T-helper 1 cell treated with Interleukin-12 subunit alpha and Interleukin-12 subunit beta and Interleukin-4 antibody, amounts not matched to agents 30 μg/mL and 1 μg/mL, for 36 hours (primary cell): ENCODE data around the gene ARHGAP26.
A peak's percentile ranks its signal among the peaks of the same experiment; 100 is the strongest.
"Not testable (repeated sequence)": the region's sequence is repeated elsewhere in the genome, so short reads cannot be mapped to it uniquely, and the experiment has no call there.

Source experiments
- H3K27ac Mint-ChIP-seq: one replicate; pipeline ENCODE4 v1.8.0; 2021; ENCODE audit warnings: mild to moderate bottlenecking, mixed read lengths
- H3K27me3 Mint-ChIP-seq: one replicate; pipeline ENCODE4 v1.8.0; 2021; ENCODE audit warnings: low read depth, mixed read lengths
- H3K36me3 Mint-ChIP-seq: one replicate; pipeline ENCODE4 v1.8.0; 2021; ENCODE audit warnings: low read depth, mixed read lengths
- H3K4me1 Mint-ChIP-seq: one replicate; pipeline ENCODE4 v1.8.0; 2021; ENCODE audit warnings: low read depth, mixed read lengths
- H3K4me3 Mint-ChIP-seq: one replicate; pipeline ENCODE4 v1.8.0; 2021; ENCODE audit warnings: mild to moderate bottlenecking, moderate library complexity, mixed read lengths
- H3K9me3 Mint-ChIP-seq: one replicate; pipeline ENCODE4 v1.8.0; 2021; ENCODE audit warnings: mixed read lengths

The ARHGAP26 gene

DNA sequence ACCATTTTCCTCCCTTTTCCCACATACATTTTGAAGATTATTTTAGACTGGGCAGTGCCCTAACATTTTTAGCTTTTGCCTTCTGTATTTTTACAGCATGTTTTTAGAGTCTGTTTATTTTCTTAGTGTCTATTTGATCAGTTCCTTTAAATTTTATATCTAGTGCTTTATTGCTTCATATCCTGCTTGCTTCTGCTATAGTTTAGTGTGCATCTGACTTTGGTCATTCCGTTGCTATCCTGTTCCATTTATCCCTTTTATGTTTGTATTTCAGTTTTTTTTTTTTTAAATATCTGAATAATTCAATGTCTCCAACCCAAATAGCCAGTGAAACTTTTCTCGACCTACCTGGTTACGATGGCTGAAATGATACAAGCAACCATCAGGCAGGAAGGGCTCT lies 203.8 kb downstream of the ARHGAP26 start:
- Mint-ChIP-seq H3K27ac (no peak overlapping the region), H3K9me3 (peaks cover 5% of the 10 kb centered on the region), H3K27me3 (no peaks in the 10 kb centered on the region), H3K4me3 (no peak overlapping the region), H3K4me1 (peaks cover 65% of the 10 kb centered on the region), H3K36me3 (peaks cover 15% of the 10 kb centered on the region)

DNA sequence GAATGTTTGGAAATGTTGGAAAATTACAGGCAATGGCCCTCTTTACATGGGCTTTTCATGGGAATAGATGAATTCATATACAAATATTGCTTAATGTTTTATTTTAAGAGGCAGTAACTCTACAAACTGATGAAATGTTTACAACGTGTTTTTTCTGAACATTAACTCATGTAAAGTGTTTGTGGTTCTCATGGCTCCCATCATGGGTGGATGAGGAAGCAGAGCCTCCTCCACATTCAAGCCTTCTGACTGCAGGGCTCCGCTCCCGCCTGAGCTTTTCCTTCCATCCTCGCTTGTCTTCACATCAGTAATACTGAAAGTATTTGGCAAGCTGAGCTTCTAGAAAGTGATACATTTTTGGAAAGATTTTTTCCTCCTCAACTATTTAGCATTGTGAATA lies 204.2 kb downstream of the ARHGAP26 start:
- H3K27me3 Mint-ChIP-seq: no peaks in the 10 kb centered on the region
- peaks cover 65% of the 10 kb centered on the region for H3K4me1 Mint-ChIP-seq
- H3K4me3 Mint-ChIP-seq: no peak overlapping the region
- H3K9me3 Mint-ChIP-seq: peaks cover 5% of the 10 kb centered on the region
- peaks cover 13% of the 10 kb centered on the region for H3K36me3 Mint-ChIP-seq
- H3K27ac Mint-ChIP-seq: no peak overlapping the region

DNA sequence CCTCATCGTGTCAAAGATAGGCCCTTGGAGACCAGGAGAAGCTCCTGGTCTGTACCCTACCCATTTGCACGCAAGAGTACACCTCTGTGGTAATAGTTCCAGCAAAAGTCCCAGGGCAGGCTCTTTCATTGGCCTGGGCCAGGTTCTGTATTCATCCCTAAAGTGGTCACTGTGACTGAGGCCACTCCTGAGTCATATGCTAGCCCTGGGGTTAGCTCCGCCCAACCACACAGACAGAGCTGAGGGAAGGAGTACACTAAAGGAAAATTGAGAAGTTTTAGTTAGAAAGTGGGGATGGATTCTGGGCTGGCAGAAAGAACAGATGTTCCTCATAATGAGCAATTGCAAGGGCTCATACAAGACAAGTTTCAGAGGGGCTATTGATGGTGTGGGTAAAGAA lies 206.7 kb downstream of the ARHGAP26 start:
- peaks cover 63% of the 10 kb centered on the region for H3K4me1 Mint-ChIP-seq

DNA sequence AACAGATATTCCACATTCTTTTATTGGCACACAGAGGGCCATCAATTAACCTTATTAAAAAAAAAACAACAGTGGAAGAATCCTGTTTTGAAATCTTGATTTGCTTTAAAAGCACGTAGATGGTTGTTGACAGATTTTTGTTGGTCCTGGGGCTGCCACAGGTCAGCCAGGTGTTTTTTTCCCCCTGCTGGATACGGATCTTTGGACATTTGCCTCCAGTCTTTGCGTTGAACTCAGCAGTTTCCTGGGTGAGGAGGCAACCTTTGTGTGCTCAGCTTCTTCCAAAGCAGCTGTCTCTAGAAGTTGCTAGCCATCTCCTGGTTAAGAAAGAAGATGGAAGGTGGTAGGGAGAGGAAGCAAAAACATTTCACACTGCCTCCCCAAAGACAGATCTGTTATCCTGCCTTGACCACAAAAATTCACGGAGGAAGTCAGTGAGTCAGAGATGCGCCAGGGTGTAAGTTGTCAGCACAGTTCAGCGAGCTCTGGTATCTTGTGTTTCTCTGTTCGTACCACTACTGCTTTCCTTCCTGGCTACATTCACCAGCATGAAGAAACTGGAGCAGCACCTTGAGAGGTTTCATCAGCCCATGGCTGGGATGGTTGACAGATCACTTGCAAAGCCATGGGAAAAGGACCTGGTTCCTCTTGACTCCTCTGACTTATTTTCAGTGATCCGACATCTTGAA lies 207.3 kb downstream of the ARHGAP26 start:
- H3K36me3 Mint-ChIP-seq: peaks cover 11% of the 10 kb centered on the region
- peak overlapping the region; percentile 92 for H3K27ac Mint-ChIP-seq
- H3K4me3 Mint-ChIP-seq: peak overlapping the region; percentile 61
- H3K4me1 Mint-ChIP-seq: peaks cover 67% of the 10 kb centered on the region
- peaks cover 5% of the 10 kb centered on the region for H3K9me3 Mint-ChIP-seq
- no peaks in the 10 kb centered on the region for H3K27me3 Mint-ChIP-seq

More for the DNA sequence above, 206.7 kb downstream of the ARHGAP26 start:
- Mint-ChIP-seq H3K9me3 (peaks cover 5% of the 10 kb centered on the region), H3K36me3 (peaks cover 12% of the 10 kb centered on the region), H3K4me3 (no peak overlapping the region), H3K27me3 (no peaks in the 10 kb centered on the region), H3K27ac (peak overlapping the region; percentile 92)

DNA sequence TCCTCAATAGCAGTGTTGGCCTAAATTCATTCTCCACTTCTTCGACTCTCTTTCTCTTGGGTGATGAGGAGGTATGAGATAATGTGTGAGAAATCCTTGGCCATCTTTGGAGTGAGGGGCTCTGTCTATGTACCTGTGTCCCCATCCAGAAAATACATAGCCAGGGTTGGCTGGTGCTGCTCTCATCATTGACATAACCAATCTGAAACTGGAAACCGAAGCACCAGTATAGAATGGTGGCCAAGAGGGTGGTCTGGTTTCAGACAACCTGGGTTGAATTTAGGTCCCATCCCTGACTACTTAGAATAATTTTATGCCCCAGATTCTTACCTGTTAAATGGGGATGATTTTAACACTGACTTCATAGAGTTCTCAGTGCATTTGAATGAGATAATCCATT lies 208.1 kb downstream of the ARHGAP26 start:
- peak overlapping the region; percentile 9 for H3K4me3 Mint-ChIP-seq

DNA sequence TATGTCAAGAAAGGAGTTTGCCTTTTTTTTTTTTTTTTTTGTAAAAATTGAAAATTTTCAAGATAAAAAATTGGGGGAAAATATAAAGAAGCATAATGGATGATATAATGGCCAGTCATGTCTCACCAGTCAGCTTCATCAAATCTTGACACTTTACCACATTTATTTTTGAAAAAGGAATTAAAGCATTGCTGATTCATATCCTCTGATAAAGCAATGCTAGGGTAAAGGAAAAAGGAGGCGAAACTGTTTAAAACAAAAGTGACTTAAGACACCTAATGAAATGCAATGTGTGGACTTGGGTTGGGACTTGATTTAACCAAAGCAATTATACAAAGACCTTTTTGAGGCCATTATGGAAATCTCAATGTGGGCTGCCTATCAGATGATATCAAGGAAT lies 208.5 kb downstream of the ARHGAP26 start:
- peaks cover 9% of the 10 kb centered on the region for H3K36me3 Mint-ChIP-seq
- peaks cover 63% of the 10 kb centered on the region for H3K4me1 Mint-ChIP-seq
- H3K27me3 Mint-ChIP-seq: no peaks in the 10 kb centered on the region
- peak overlapping the region; percentile 92 for H3K27ac Mint-ChIP-seq
- H3K9me3 Mint-ChIP-seq: peaks cover 5% of the 10 kb centered on the region
- no peak overlapping the region for H3K4me3 Mint-ChIP-seq

More for the DNA sequence above, 208.1 kb downstream of the ARHGAP26 start:
- H3K4me1 Mint-ChIP-seq: peaks cover 64% of the 10 kb centered on the region
- H3K27me3 Mint-ChIP-seq: no peaks in the 10 kb centered on the region
- H3K36me3 Mint-ChIP-seq: peaks cover 9% of the 10 kb centered on the region
- peaks cover 5% of the 10 kb centered on the region for H3K9me3 Mint-ChIP-seq
- peak overlapping the region; percentile 92 for H3K27ac Mint-ChIP-seq

DNA sequence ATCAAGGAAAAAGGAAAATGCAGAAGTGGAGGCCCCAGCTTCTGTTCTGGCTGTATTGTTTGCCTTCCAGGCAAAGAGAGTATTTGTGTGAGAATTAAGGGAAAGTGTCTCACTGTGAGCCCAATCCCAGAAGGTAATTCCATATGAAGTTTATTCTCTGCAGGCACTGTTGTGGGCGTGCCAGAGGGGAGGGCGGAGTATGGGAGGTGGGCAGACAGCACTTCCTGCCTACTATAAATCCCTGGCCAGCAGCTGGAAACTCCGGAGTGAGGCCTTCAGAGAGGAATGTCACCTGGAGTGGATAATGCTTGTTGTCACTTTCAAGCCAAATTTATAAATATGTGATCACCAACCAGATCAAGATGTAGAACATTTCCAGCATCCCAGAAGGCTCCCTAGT lies 209.5 kb downstream of the ARHGAP26 start:
- H3K4me1 Mint-ChIP-seq: peaks cover 69% of the 10 kb centered on the region
- no peaks in the 10 kb centered on the region for H3K27me3 Mint-ChIP-seq
- H3K4me3 Mint-ChIP-seq: no peak overlapping the region
- H3K9me3 Mint-ChIP-seq: peaks cover 3% of the 10 kb centered on the region
- no peak overlapping the region for H3K27ac Mint-ChIP-seq
- H3K36me3 Mint-ChIP-seq: peaks cover 9% of the 10 kb centered on the region

DNA sequence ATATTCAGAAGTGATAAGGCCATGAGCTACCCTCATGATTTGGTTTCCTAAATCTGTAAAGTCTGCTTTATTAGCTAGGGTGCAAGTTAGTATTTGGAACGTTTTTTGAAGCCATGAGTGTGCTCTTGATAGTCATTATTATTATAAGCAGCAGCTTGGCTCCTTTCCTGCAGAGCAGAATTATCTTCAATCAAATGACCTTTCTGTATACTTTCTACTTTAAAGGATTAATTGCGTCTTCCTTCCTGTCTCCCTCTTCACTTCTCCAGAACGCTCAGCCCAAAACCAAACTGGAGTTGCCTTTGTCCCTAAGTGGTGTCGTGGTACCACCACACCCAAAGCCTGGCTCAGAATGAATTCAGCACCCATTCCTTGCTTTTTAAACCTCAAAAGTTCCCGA lies 211.3 kb downstream of the ARHGAP26 start:
- Mint-ChIP-seq H3K36me3 (peaks cover 12% of the 10 kb centered on the region), H3K27ac (peak overlapping the region; percentile 81), H3K9me3 (peaks cover 3% of the 10 kb centered on the region), H3K4me1 (peaks cover 63% of the 10 kb centered on the region), H3K27me3 (no peaks in the 10 kb centered on the region), H3K4me3 (no peak overlapping the region)

DNA sequence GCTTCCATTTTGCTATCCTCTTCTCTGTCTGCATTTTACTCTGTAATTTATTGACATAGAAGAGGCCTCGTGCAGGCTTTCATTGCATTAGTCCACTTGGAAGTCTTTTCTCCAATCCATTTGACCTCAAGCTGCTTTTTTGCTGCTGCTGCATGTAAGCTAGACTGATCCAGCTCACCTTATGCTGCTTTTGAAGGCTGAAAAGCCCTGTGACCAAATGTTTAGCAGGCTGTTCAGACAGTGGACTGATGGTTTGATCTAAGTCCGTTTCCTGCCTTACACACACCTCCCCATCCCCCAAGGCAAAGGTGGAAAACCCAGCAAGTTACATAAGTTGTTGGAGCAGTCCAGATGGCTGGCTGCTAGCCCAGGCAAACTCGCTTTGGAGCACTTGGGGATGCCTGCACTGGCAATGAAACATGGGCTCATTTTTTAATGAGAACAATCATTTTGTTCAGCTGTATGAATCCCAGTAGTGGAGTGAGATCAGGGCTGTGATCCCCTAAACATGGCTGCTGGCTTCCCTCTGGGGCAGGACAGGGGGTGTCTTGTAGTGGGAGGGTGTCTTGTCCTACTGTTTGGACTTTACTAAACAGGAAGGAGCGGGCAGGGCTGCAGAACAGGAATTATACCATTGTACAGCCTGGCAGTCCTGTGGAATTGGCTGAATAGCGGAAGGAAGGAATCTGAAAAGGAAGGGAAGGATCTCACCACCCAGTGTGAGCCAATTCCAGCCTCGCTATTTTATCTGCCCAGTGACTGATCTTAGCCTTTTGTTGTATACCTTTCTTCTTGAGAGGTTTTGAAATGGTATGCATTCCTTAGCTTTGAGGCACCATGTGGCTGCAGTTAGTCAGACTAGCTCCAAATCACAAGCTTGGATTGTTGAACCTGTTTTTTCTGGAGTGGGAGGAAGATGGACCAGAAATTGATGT lies 212.0 kb downstream of the ARHGAP26 start:
- H3K36me3 Mint-ChIP-seq: peaks cover 16% of the 10 kb centered on the region
- H3K27ac Mint-ChIP-seq: peak overlapping the region; percentile 81
- H3K9me3 Mint-ChIP-seq: peaks cover 8% of the 10 kb centered on the region
- peaks cover 61% of the 10 kb centered on the region for H3K4me1 Mint-ChIP-seq
- H3K27me3 Mint-ChIP-seq: no peaks in the 10 kb centered on the region
- no peak overlapping the region for H3K4me3 Mint-ChIP-seq

DNA sequence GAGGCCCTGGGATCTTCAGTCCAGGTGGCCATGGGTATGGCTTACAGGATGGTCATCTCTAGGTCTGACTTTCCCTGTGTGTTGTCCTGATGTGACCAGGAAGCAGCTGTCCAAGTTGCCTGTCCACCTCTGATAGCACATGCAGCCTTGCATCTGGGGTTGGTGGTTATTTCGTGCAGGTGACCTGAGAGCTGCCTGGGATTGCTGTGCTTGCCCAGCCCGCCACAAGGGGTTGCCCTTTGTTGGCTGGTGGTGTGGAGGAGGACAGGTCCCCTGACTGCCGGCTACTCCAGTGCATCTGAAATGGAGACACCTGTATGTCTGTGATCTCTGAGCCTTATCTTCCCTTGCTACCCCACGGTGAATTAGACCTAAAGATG lies 212.6 kb downstream of the ARHGAP26 start:
- Mint-ChIP-seq H3K4me3 (no peak overlapping the region), H3K9me3 (peaks cover 8% of the 10 kb centered on the region), H3K4me1 (peaks cover 55% of the 10 kb centered on the region), H3K27me3 (no peaks in the 10 kb centered on the region), H3K36me3 (peaks cover 16% of the 10 kb centered on the region), H3K27ac (no peak overlapping the region)

DNA sequence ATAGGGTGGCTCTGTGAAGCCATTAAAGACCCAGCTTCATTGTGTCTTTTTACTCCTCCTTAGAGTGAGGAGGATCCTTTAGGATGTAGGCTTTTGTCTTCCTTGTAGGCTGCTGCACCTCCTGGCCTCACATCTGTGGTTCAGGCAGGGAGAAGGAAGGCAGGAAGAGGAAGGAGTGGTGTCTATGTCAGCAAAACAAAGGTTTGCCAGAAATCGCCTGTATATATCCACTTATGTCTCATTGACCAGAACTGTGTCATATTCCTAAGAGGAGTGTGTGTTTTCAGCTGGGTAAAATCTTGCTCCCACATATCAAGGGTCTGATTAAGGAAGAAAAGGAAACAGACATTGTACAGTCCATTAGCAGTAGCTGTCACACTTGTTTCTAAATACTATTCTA lies 213.8 kb downstream of the ARHGAP26 start:
- H3K4me3 Mint-ChIP-seq: no peak overlapping the region
- no peaks in the 10 kb centered on the region for H3K27me3 Mint-ChIP-seq
- peaks cover 17% of the 10 kb centered on the region for H3K9me3 Mint-ChIP-seq
- H3K4me1 Mint-ChIP-seq: peaks cover 51% of the 10 kb centered on the region
- peak overlapping the region; percentile 16 for H3K27ac Mint-ChIP-seq
- H3K36me3 Mint-ChIP-seq: peaks cover 24% of the 10 kb centered on the region

DNA sequence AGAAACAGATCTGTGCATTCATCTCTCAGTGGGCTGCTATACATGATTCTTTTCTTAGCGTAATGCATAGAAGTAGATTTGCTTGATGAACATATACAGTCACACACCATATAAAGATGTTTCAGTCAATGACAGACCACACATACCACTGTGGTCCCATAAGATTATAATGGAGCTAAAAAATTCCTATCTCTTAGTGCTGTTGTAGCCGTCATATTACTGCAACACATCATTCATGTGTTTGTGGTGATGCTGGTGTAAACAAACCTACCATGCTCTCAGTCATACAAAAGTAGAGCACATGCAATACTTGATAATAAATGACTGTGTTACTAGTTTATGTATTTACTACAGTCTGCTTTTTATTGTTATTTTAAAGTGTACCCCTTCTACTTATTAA lies 214.3 kb downstream of the ARHGAP26 start:
- no peak overlapping the region for H3K4me3 Mint-ChIP-seq
- H3K4me1 Mint-ChIP-seq: peaks cover 51% of the 10 kb centered on the region
- H3K36me3 Mint-ChIP-seq: peaks cover 27% of the 10 kb centered on the region
- no peak overlapping the region for H3K27ac Mint-ChIP-seq
- peaks cover 22% of the 10 kb centered on the region for H3K9me3 Mint-ChIP-seq
- no peaks in the 10 kb centered on the region for H3K27me3 Mint-ChIP-seq

DNA sequence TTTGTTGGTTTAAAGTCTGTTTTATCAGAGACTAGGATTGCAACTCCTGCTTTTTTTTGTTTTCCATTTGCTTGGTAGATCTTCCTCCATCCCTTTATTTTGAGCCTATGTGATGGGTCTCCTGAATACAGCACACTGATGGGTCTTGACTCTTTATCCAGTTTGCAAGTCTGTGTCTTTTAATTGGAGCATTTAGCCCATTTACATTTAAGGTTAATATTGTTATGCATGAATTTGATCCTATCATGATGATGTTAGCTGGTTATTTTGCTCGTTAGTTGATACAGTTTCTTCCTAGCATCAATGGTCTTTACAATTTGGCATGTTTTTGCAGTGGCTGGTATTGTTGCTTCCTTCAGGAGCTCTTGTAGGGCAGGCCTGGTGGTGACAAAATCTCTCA lies 219.1 kb downstream of the ARHGAP26 start:
- Mint-ChIP-seq H3K36me3 (peaks cover 44% of the 10 kb centered on the region), H3K4me1 (peaks cover 33% of the 10 kb centered on the region), H3K9me3 (peaks cover 43% of the 10 kb centered on the region), H3K27ac (peak overlapping the region; percentile 50)
- not testable (repeated sequence) for H3K27me3 Mint-ChIP-seq, H3K4me3 Mint-ChIP-seq

DNA sequence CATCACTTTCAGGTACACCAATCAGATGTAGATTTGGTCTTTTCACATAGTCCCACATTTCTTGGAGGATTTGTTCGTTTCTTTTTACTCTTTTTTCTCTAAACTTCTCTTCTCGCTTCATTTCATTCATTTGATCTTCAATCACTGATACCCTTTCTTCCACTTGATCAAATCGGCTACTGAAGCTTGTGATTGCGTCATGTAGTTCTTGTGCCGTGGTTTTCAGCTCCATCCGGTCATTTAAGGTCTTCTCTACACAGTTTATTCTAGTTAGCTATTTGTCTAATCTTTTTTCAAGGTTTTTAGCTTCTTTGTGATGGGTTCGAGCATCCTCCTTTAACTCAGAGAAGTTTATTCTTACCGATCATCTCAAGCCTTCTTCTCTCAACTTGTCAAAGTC lies 219.9 kb downstream of the ARHGAP26 start:
- peaks cover 32% of the 10 kb centered on the region for H3K4me1 Mint-ChIP-seq
- not testable (repeated sequence) for H3K4me3 Mint-ChIP-seq, H3K27me3 Mint-ChIP-seq, H3K27ac Mint-ChIP-seq
- peaks cover 45% of the 10 kb centered on the region for H3K36me3 Mint-ChIP-seq
- peaks cover 44% of the 10 kb centered on the region for H3K9me3 Mint-ChIP-seq

DNA sequence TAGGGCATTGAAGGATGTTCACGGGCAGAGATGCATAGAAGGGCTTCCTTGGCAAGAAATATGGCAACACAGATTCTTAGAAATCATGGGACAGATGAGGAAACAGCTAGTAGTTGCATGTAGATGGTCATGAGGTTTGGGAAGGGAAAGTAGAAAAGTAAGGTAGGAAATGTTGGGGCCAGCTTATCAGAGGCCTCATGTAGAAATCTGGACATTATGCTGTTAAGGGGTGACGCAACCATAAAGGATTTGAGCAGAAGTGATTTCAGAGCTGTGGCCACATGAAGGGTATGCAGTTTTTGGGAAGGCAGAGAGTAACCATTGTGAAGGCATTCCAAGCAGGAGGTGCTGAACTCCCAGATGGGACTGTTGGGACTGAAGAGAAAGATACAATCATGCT lies 224.0 kb downstream of the ARHGAP26 start:
- peaks cover 47% of the 10 kb centered on the region for H3K36me3 Mint-ChIP-seq
- peaks cover 47% of the 10 kb centered on the region for H3K4me1 Mint-ChIP-seq
- no peaks in the 10 kb centered on the region for H3K27me3 Mint-ChIP-seq
- peak overlapping the region; percentile 6 for H3K27ac Mint-ChIP-seq
- H3K9me3 Mint-ChIP-seq: peaks cover 31% of the 10 kb centered on the region
- no peak overlapping the region for H3K4me3 Mint-ChIP-seq
